HG03354 (cell line): ENCODE measurements around the gene PAEP.

Experiments
- ATAC-seq: cut with Tn5 transposase; IDR thresholded peaks from one replicate; pipeline ENCODE4 v1.9.1; 2021; ENCODE audit warnings: mild to moderate bottlenecking; ENCODE audit not compliant: unreplicated experiment, poor library complexity, severe bottlenecking

PAEP gene

DNA sequence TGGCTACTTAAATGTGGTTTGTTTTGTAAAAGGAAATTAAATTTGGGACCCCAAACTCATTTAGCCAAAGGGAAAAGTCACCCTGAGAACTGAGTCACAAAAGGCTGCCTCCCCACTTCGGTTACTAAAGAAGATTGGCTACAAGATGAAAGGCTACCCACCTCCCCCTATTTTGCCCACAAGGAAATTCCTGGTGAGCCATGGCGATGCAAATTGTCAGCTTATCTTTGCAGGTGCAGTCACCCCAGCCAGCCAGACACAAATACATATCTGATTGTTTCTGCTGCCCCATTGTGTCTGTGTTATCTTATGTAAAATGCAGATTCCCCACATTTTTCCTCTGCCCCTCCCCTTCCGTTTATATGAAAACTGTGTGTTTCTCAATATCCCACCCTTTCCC, 8.9 kb downstream of the PAEP start:
- ATAC-seq: no peak

DNA sequence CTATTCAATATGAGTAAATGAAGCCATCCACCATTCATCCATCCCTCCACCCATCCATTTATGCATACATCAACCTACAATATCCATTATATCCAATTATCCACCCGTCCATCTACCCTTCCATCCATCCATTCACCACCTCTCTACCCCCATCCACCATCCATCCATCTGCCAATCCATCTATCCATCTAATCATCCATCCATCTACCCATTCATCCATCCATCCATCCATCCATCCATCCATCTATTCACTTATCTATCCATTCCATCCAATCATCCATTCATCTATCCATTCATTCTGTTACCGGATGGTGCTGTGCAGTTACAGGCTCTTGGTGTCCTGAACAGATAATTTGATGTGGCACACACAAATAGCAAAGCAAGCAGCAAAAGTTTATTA, 10.7 kb downstream of the PAEP start:
- no peak for ATAC-seq

DNA sequence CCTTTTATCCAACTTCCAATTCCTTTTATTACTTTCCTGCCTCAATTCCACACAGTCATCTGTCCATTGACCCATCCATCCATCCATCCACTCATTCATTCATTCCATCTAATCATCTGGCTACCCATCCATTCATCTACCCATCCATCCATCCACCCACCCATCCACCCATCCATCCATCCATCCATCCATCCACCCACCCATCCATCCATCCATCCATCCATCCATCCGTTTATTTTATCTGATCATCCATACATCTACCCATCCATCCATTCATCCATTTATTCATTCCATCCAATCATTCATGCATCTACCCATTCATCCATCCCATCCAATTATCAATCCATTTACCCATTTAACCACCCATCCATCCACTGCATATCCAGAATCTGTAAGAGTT, 11.6 kb downstream of the PAEP start:
- ATAC-seq: no peak

DNA sequence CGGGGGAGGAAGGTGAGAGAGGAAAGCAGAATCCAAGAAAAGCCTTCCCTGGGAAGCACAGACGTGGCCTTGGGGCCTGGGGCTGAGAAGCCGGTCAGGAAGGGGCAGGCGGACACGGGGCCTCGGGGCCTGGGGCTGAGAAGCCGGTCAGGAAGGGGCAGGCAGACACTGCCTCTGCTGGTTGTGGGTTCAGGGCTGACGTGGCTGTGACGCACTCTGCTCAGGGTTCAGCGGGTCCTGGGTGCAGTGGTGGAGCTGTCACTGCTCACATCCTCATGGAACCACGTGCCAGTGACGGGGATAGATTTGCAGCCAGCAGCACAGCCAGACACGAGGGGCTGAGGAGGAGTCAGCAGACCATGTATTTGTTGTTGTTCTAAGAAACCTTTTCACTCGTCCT, 12.8 kb downstream of the PAEP start:
- ATAC-seq: no peak

DNA sequence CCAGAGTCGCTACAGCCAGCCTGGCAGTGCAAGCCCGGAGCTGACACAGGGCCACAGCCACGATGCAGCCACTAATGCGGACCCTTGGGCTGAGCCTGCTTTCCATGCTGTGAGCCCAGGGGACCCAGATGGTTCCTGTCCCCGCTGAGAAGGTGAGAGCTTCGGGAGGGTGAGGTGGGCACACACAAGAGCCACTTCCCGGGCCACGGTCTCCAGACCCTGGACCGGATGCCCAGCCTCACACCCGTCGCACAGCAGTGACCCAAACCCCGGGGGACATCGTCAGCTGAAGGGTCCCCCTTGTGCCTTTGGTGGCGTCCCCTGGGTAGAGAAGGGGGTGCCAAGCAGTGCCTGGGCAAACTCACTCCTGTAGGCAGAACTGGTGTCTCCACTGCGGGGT, 13.4 kb downstream of the PAEP start:
- no peak for ATAC-seq

DNA sequence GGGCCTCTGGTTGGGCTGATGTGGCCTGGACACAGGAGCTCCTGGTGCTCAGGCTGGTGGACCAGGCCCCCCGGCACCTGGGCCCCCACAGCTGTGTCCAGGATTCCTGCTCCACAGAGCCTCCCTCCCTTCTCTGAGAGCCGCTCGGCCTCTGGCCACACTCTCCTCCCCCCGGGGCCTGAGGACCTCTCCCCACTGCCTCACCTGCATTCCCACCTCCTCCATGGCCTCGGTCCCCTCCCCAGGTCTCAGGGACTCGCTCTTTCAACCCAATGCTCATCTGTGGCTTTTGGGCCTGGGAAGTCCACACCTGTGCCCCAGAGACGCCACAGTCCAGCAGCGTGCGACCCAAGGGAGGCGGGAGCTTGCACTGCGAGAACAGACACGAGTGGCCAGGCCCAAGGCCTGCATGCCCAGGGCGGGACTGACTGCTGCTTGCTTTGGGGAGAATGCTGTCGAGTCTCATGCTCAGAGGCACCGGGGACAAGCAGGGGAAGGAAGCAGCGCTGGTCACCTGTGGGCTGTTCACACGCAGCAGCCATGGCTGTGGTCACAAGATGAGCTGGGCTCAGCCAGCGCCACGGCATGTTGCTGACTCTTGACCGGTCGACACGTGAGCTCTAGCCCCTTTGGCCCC, 14.6 kb downstream of the PAEP start:
- no peak for ATAC-seq

DNA sequence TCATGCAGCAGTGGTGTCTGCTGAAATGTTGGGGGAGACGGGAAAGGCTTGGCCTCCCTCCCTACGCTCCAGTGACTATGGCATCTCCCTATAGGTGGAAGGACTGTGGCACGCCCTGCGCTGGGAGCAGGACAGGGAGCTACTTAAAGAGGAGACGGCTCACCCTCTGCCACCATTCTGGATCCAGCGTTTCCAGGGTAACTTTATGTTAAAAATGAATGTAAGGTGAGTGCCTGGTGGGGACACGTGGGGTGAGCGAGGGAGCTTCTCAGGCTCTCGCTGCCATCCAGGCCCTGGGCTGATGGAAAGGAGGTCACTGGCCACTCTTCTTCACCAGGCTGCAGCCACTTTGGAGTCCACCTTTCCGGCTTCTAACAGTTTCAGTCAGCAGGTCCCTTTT, 15.7 kb downstream of the PAEP start:
- ATAC-seq: no peak

DNA sequence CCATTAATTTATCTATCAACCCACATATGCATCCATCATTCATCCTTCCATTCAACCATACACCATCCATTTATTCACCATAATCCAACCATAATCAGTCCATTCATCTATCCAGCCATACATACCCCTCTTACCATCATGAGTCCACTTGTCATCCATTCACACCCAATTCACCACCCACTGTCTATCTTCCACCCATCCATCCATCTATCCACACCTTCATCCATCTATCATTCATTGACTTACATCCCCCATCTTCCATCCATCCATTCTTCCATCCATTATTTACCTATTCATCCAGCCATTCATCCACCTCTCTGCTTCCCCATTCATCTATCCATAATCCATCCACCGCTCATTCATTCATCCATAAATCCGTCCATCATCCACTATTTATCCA, 17.8 kb downstream of the PAEP start:
- no peak for ATAC-seq

DNA sequence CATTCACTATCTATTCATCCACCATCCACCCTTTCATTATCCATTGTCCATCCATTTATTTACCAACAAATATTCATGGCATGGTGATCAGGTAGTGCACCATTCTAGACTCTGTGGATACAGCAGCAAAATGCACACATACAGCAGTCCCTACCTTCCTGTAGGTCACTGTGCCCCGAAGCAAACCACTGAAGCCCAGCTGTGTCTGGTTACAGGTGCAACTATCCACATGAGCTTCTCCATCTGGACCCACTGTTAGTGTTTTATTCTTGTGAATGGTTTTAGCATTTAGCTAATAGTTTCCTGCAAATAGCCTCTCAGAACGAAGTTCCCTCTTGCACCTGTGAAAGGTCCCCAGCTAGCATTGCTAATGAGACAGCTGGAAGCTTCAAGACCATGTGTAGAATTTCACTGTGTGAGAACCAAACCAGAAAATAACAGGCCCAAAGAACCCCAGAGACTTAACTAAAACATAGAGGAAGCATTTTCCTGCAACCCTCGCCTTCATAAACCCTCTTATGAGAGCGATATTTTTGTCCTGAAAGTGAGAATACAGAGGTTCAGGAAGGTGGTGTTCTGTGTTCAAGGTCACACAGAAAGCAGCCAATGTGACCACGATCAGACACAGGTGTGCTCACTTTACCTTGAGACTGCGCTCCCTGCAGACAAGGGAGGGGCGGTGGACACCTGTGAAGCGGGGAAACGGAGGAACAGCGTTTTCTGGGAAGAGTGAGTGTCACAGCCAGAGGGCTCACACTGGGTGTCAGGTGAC, 18.5 kb downstream of the PAEP start:
- ATAC-seq: no peak

DNA sequence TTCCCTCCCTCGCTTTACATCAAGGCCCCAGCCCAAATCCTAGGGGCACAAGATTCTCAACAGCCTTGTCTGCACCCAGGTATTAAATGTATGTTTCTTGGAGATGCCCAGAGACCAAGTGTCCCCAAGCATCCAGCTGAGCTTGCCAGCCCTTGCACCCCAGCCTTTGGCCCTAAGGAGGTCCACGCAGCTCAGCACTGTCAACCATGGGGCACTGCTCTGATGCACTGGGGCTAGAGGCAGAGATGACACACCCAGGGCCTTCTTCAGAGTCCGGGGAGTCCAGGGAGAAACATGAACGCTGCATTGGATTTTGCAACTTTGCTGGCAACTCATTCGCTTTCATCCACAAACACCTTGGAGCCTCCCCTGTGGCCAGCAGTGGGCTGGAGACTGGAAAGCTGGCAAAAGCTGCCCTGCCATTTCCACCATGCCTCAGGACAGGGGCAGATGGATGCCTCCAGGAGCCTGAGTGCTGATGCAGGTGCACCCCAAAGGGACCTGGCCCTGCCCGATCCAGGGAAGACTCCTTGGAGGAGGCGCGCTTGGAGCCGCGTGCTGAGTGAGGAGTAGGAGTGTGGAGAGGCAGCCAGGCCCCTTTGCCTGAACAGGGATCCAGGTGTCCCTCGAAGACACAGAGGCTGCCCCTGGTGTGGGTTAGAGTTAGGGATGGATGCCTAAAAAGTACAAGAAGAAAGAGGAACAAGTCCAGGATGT, 19.3 kb downstream of the PAEP start:
- no peak for ATAC-seq

DNA sequence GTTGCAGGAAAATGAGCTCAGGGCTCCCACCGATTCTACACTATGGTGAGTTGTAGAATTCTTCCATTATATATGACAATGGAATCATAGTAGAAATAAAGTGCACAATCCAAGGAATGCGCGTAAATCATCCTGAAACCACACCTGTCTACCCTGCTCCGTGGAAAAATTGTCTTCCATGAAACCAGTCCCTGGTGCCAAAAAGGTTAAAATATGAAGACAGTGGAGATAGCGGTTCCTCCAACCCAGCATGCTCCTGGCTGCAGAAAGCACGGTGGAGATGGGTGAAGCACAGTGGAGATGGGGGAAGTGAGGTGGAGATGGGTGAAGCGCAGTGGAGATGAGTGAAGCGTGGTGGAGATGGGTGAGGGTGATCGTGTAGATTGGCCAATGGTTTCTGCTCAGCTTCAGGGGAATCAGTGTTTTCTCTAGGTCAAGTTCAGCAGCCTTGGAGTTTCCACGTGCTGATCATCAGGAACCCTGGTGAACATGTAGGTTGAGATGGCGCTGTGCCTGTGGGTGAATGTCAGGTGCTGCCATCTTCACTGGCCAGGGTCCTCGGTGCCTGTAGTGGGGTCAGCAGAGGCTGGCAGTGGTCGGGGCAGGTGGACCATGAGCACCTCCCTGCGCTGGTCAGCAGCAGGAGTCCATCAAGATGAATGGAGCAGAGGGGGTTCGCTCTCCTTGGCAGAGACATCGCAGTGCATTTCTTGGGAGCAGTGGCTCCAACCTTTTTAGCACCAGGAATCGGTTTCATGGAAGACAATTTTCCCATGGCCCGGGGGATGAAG, 20.3 kb downstream of the PAEP start:
- no peak for ATAC-seq

DNA sequence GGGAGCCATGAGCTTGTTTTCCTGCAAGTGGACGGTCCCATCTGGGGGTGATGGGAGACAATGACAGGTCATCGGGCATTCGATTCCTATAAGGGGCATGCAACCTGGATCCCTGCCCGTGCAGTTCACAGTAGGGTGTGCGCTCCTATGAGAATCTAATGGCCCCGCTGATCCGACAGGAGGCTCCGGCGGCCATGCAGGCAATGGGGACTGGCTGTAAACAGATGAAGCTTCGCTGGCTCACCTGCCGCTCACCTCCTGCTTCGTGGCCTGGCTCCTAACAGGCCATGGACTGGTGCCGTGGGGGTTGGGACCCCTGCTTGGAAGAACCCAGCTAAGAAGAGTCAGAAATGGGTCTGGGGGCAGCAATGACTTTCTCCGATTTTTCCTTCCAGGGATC, 21.0 kb downstream of the PAEP start:
- ATAC-seq: no peak

DNA sequence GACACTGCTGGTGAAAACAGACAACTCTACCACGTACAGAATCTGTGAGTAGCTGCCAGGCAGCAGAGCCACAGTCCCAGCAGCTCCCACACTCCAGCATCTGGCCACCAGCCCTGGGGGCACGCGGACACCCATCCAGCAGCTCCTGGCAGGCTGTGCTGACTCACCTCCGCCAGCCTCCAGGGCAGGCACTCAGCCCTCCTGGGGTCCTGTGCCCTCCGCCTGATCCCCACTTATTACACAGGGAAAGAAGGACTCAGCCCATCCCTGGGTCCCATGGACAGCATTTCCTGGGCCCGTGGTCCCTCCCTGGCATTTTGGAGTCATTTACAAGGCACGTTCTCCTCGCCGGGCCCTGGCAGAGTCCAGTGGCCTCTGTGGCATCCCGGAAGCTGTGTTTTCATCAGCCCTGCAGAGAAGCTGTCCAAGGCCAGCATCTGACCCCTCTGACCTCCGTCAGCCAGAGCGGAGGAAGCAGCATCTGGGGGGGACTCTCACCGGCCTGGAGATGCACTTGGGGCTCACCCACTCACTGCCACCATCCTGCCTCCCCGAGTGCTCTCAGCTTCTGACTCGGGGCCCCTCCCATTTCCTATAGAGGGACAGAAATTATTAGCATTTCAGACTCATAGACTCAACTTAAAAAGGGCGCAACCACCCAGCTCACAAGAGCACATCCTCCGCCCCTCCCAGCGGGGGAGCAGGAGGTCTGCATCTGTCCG, 21.6 kb downstream of the PAEP start:
- no peak for ATAC-seq

DNA sequence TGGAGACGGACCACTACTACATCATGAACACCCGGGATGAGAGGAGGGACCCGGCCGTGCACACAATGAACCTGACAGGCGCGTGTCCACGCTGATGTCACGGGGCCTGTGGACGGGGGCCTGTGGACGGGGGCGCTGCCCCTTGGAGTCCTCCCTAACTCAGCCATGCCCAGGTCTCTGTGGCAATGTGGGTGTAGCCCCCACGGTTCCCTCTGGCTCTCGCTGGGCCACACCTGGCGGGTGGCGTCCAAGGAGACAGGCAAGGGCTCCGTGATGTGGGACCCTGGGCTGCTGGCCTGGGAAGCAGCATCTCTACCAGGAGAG, 22.1 kb downstream of the PAEP start:
- no peak for ATAC-seq

DNA sequence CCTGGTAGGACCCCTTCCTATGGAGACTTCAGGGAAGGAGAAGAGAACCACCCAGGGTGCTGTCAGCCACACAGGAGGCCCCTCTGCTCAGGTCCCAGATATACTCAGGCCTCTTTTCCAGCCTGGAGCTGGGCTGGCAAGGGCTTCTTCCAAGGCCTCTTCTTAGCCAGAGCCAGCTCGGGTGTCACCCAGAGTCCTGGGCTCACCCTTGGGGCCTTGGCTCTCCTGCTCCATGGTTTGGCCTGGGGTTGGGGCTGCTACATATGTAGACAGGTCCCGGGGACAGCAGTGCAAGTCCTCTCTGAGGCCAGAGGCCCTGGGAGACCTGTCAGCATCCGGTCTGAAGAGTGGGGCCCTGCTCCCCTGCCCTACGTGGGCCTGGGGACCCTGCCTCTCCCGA, 22.8 kb downstream of the PAEP start:
- no peak for ATAC-seq

DNA sequence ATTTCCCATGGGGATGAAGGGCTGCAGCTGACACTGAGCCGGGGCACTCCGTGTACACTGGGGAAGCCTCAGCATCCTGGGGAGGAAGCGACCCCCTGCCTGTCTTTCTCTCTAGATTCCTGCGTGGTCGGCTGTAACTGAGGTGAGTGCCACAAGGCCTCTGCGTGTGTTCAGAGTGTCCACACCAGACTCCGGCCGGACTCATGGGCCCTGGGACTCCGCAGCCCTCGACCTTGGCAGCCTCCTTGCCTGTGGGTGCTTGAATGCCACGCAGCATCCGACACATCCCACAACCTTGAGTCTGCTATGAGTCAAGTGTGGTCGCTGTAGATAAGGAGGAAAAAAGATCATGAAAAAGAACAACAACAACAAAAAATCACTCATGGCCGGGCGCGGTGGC, 23.4 kb downstream of the PAEP start:
- no peak for ATAC-seq

DNA sequence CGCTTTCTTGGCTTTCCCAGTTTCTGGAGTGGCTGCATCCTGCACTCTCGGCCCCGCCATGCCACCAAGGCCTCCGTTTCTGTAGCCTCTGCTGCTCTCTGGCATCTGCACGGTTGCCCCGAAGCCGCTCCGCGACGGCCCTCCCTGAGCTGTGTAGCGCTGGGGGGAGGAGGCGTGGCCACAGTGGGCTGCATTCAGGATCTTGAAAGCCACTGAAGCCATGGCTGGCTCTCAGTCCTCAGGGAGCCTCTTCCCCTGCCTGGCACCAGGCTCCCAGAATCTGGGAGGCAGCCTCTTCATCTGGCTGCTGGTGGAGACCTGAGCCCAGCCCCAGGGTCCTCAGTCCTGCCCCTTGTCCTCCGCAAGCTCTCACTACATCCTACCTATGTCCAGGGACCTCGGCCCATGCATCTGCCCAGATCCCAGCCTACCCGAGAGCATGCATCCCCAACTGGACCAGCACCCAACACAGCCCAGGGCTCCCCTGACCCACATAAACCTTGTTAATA, 25.1 kb downstream of the PAEP start:
- ATAC-seq: no peak

DNA sequence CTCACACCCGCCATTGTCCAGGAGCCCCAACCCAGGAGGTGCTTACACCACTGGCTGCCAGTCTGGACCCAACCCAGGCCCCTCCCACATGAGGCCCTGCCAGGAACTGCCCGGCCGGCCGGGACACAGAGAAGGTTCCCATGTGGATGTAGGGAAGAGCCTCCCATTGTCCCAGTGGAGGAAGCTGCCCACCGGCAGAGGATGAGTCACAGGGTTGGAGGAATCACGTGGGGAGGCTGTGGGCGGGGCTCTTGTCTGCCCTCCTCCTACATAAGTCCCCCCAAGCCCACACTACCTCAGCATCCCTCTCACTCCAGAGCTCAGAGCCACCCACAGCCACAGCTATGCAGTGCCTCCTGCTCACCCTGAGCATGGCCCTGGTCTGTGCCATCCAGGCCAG, 26.1 kb downstream of the PAEP start:
- ATAC-seq: no peak

DNA sequence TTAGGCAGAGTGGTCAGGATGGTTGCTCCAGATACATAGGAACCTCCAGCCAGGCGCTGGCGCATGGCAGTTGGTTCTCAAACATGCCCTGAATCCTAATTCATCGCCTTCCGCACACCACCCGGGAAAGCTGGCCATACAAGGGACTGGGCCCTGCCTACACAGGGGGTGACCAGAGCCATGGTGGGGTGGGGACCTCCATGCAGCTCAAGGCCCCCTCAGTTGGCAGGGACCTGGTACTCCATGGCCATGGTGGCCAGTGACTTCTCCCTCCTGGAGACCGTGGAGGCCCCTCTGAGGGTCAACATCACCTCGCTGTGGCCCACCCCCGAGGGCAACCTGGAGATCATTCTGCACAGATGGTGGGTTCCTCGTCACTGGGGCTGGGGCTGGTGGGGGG, 26.8 kb downstream of the PAEP start:
- no peak for ATAC-seq
